HCT116 (cell line): ENCODE data around the gene SYT10. TPM values are rescaled to one million over a fixed set of nuclear protein-coding genes. Genes with fewer than 3 reads are reported as not detected.
"Not testable (repeated sequence)": the region's sequence is repeated elsewhere in the genome, so short reads cannot be mapped to it uniquely, and the experiment has no call there.

Experiments used
- ATAC-seq: fragments of 200-7000 bp; cut with Tn5 transposase; 2 replicates; pipeline ENCODE4 v1.9.1; 2020; ENCODE audit warnings: mild to moderate bottlenecking, moderate library complexity
- BruUV-seq: library from RNA; stranded (reverse); fragments of 400-500 nt; replicated peaks from 2 replicates; lab custom pipeline; 2021; lab: Mats Ljungman, UMichigan
- CTCF ChIA-PET: fragments of 300-600 bp; sonication (Branson Sonifier 250); formaldehyde crosslinking; loops from one replicate; lab custom pipeline; 2021; ENCODE audit warnings: antibody characterized with exemption; lab: Charles Lee
- POLR2A ChIA-PET: fragments of 300-600, 350-600 bp; sonication (Branson Sonifier 250); formaldehyde crosslinking; loops from one replicate; lab custom pipeline; 2021; ENCODE audit warnings: antibody characterized with exemption; lab: Charles Lee
- RAD21 ChIA-PET, 2 experiments: fragments of 300-600 bp; sonication (Branson Sonifier 250); formaldehyde crosslinking; loops; one replicate each; lab custom pipeline; 2023; ENCODE audit warnings: low total read pairs in 2 of 2; ENCODE audit not compliant: uncharacterized antibody in 2 of 2, unreplicated experiment in 2 of 2, low non-redundant PET in 1 of 2; lab: Charles Lee
- DNase-seq: peaks from one replicate; pipeline ENCODE4 v3.0.0-alpha.2; 2010; ENCODE audit warnings: low read depth, low spot score
- H2AFZ ChIP-seq: fragments of 200-600 bp; shearing (Covaris generic), sonication (generic); 2 replicates; pipeline ENCODE4 v1.6.1; 2017; ENCODE audit warnings: low read depth, mixed run types, mixed read lengths, antibody characterized with exemption, low read length; ENCODE audit not compliant: poor library complexity, severe bottlenecking
- H3K27ac ChIP-seq: 2 replicates; pipeline ENCODE4 v1.5.1; 2012; ENCODE audit warnings: low read depth, low read length
- H3K27me3 ChIP-seq: fragments of 200-600 bp; sonication (generic); 2 replicates; pipeline ENCODE4 v1.6.1; 2016; ENCODE audit warnings: mixed run types, low read length, mixed read lengths; ENCODE audit not compliant: insufficient read depth
- H3K36me3 ChIP-seq, 2 experiments: fragments of 200-500 bp in 1 of 2; fragments of 200-600 bp in 1 of 2; sonication (Bioruptor generic) in 1 of 2; sonication (generic) in 1 of 2; 2 replicates each; pipeline versions ENCODE4 v1.5.1 to v1.6.1; 2014 to 2016; ENCODE audit warnings: low read length in 2 of 2, inconsistent platforms in 1 of 2, mixed read lengths in 1 of 2, mixed run types in 1 of 2; ENCODE audit not compliant: insufficient read depth in 2 of 2, control insufficient read depth in 1 of 2
- H3K4me1 ChIP-seq, 2 experiments: fragments of 200-600 bp in 1 of 2; sonication (generic) in 1 of 2; 2 replicates each; pipeline versions ENCODE4 v1.5.1 to v1.6.1; 2012 to 2017; ENCODE audit warnings: low read length in 2 of 2, inconsistent platforms in 1 of 2, mild to moderate bottlenecking in 1 of 2, mixed read lengths in 1 of 2, mixed run types in 1 of 2, moderate library complexity in 1 of 2; ENCODE audit not compliant: insufficient read depth in 2 of 2, control insufficient read depth in 1 of 2
- H3K4me2 ChIP-seq: fragments of 200-600 bp; sonication (generic); 2 replicates; pipeline ENCODE4 v1.6.1; 2017; ENCODE audit warnings: mixed run types, low read length, mixed read lengths
- H3K4me3 ChIP-seq, 2 experiments: fragments of 200-600 bp in 1 of 2; sonication (generic) in 1 of 2; replicated peaks in 1 of 2; 2 replicates each; pipeline ENCODE4 v1.5.1; 2011 to 2016; ENCODE audit warnings: low read length in 2 of 2, control low read depth in 1 of 2, low read depth in 1 of 2, mild to moderate bottlenecking in 1 of 2, mixed read lengths in 1 of 2, mixed run types in 1 of 2
- H3K79me2 ChIP-seq: fragments of 200-600 bp; sonication (generic); 2 replicates; pipeline ENCODE4 v1.6.1; 2017; ENCODE audit warnings: mild to moderate bottlenecking, mixed run types, low read length, moderate library complexity, mixed read lengths; ENCODE audit not compliant: insufficient read depth
- H3K9ac ChIP-seq: fragments of 200-600 bp; sonication (generic); 2 replicates; pipeline ENCODE4 v1.6.1; 2016; ENCODE audit warnings: low read length, mixed read lengths
- H3K9me2 ChIP-seq: fragments of 200-600 bp; sonication (generic), shearing (Covaris generic); 2 replicates; pipeline ENCODE4 v1.6.1; 2017; ENCODE audit warnings: mixed run types, mild to moderate bottlenecking, moderate library complexity; ENCODE audit not compliant: insufficient read depth
- H3K9me3 ChIP-seq, 2 experiments: fragments of 200-500 bp in 1 of 2; fragments of 200-600 bp in 1 of 2; sonication (Bioruptor generic) in 1 of 2; sonication (generic) in 1 of 2; 2 replicates each; pipeline ENCODE4 v1.6.1; 2014 to 2017; ENCODE audit warnings: low read length in 2 of 2, mixed read lengths in 2 of 2, inconsistent platforms in 1 of 2, low read depth in 1 of 2, mild to moderate bottlenecking in 1 of 2, mixed run types in 1 of 2, moderate library complexity in 1 of 2; ENCODE audit not compliant: control insufficient read depth in 1 of 2, insufficient read depth in 1 of 2
- H4K20me1 ChIP-seq: fragments of 200-600 bp; sonication (generic), shearing (Covaris generic); 2 replicates; pipeline ENCODE4 v1.6.1; 2017; ENCODE audit warnings: mixed run types, mild to moderate bottlenecking, moderate library complexity; ENCODE audit not compliant: insufficient read depth
- ATF3 ChIP-seq: IDR thresholded peaks from 2 replicates; pipeline ENCODE4 v1.6.1; 2012
- CEBPB ChIP-seq: IDR thresholded peaks from 2 replicates; pipeline ENCODE4 v1.6.1; 2012; ENCODE audit warnings: low read depth
- MAX ChIP-seq: IDR thresholded peaks from 2 replicates; pipeline ENCODE4 v1.6.1; 2012
- TCF7L2 ChIP-seq: IDR thresholded peaks from 2 replicates; pipeline ENCODE4 v1.7.0; 2011; ENCODE audit warnings: borderline replicate concordance, inconsistent platforms; ENCODE audit not compliant: insufficient read depth, insufficient read length; ENCODE audit errors: extremely low read depth
- ZBTB33 ChIP-seq: IDR thresholded peaks from 2 replicates; pipeline ENCODE4 v1.6.1; 2011; ENCODE audit warnings: mild to moderate bottlenecking, low read length, moderate library complexity; ENCODE audit not compliant: insufficient replicate concordance; ENCODE audit errors: extremely low read depth
- intact Hi-C: fragments of 100-400 bp; cut with micrococcal nuclease; formaldehyde crosslinking; loops from 2 replicates; pipeline ENCODE4 v1.10.0; 2022
- total RNA-seq: library from RNA; stranded (reverse); gene quantifications from one replicate; pipeline ENCODE4 v1.2.1, GENCODE V29; 2021; ENCODE audit not compliant: unreplicated experiment

Gene SYT10
- total RNA-seq, 1 experiment from 2014 or later = not detected

GRCh38 chr12:33357181-33357580 lies 82.4 kb downstream of the SYT10 start:
- no peak overlapping the region for H3K4me3 ChIP-seq
- no peaks in the 10 kb centered on the region for H3K27me3 ChIP-seq
- BruUV-seq = no TSS peak
- TF ChIP-seq TCF7L2 (no peak), CEBPB (no peak), ZBTB33 (no peak)
- POLR2A ChIA-PET = no interaction called here
- CTCF ChIA-PET = no interaction called here
- H4K20me1 ChIP-seq = no peaks in the 10 kb centered on the region
- H3K9me3 ChIP-seq = peaks cover 4 to 11% of the 10 kb centered on the region in 2 experiments; a peak in 2 of 4 replicates
- H3K9ac ChIP-seq = no peak overlapping the region
- H3K4me2 ChIP-seq = no peak overlapping the region
- no peaks in the 10 kb centered on the region for H3K36me3 ChIP-seq
- intact Hi-C loops = no loop called here
- H3K9me2 ChIP-seq = no peaks in the 10 kb centered on the region
- DNase-seq (no peak), ATAC-seq (no peak)
- H3K4me1 ChIP-seq = no peaks in the 10 kb centered on the region
- H2AFZ ChIP-seq = no peak overlapping the region
- H3K27ac ChIP-seq = no peak overlapping the region
- no peaks in the 10 kb centered on the region for H3K79me2 ChIP-seq
- RAD21 ChIA-PET = no interaction called here

GRCh38 chr12:33349791-33350190 lies 89.8 kb downstream of the SYT10 start:
- H3K9me3 ChIP-seq = peaks cover 0 to 24% of the 10 kb centered on the region in 2 experiments; a peak in 2 of 4 replicates
- no peak for ATAC-seq
- H3K27ac ChIP-seq = no peak overlapping the region
- no TSS peak for BruUV-seq
- ChIA-PET CTCF (no interaction called here), RAD21 (no interaction called here), POLR2A (no interaction called here)
- no peaks in the 10 kb centered on the region for H3K4me1 ChIP-seq
- H4K20me1 ChIP-seq = no peaks in the 10 kb centered on the region
- no peak overlapping the region for H3K9ac ChIP-seq
- H3K27me3 ChIP-seq = no peaks in the 10 kb centered on the region
- H2AFZ ChIP-seq = no peak overlapping the region
- H3K4me2 ChIP-seq = no peak overlapping the region
- H3K36me3 ChIP-seq = no peaks in the 10 kb centered on the region
- DNase-seq = no peak
- H3K79me2 ChIP-seq = no peaks in the 10 kb centered on the region
- intact Hi-C loops = no loop called here
- no peak overlapping the region for H3K4me3 ChIP-seq
- no peaks in the 10 kb centered on the region for H3K9me2 ChIP-seq
- TF ChIP-seq MAX (no peak), ATF3 (no peak)

- H3K36me3 ChIP-seq, H3K9me3 ChIP-seq, H3K9me2 ChIP-seq, H4K20me1 ChIP-seq, H2AFZ ChIP-seq, H3K27me3 ChIP-seq, CTCF ChIA-PET, DNase-seq, H3K9ac ChIP-seq, H3K79me2 ChIP-seq, H3K4me1 ChIP-seq, H3K27ac ChIP-seq, H3K4me3 ChIP-seq, ATAC-seq, intact Hi-C loops, RAD21 ChIA-PET, POLR2A ChIA-PET, H3K4me2 ChIP-seq, BruUV-seq: not testable (repeated sequence)
These were observed 107.6 kb downstream of the SYT10 start for GRCh38 chr12:33331961-33332398.
